ENCODE data around the gene UGT2A2. TPM values are rescaled to one million over a fixed set of nuclear protein-coding genes. Genes with fewer than 3 reads are reported as not detected.

Gene UGT2A2
- total RNA-seq, 3 donors from 2014 or later = not detected

- no peaks in the 10 kb centered on the region for H3K36me3 Mint-ChIP-seq (ENCODE audit: insufficient read depth)
Measured at GRCh38 chr4:69601065-69601464, 38.4 kb downstream of the UGT2A2 start.

GRCh38 chr4:69600013-69600412 is 39.4 kb downstream of the UGT2A2 start:
- DNase-seq (no peak), ATAC-seq (no peak)
- no peak overlapping the region for H3K4me3 Mint-ChIP-seq

More at GRCh38 chr4:69601065-69601464, 38.4 kb downstream of the UGT2A2 start:
- no peaks in the 10 kb centered on the region for H3K4me1 Mint-ChIP-seq (ENCODE audit: low read depth)
- H3K27me3 Mint-ChIP-seq (ENCODE audit: low read depth) = no peaks in the 10 kb centered on the region
- no peaks in the 10 kb centered on the region for H3K9me3 Mint-ChIP-seq
- H3K4me3 Mint-ChIP-seq = no peak overlapping the region
- no peak for DNase-seq
- ATAC-seq = no peak

GRCh38 chr4:69594382-69594781 is 45.1 kb downstream of the UGT2A2 start:
- Mint-ChIP-seq H3K4me3 (no peak overlapping the region), H3K4me1 (ENCODE audit: low read depth) (no peaks in the 10 kb centered on the region), H3K27me3 (ENCODE audit: low read depth) (no peaks in the 10 kb centered on the region), H3K9me3 (no peaks in the 10 kb centered on the region), H3K36me3 (ENCODE audit: insufficient read depth) (no peaks in the 10 kb centered on the region)
- ATAC-seq (no peak), DNase-seq (no peak)

More at GRCh38 chr4:69600013-69600412, 39.4 kb downstream of the UGT2A2 start:
- no peaks in the 10 kb centered on the region for H3K27me3 Mint-ChIP-seq (ENCODE audit: low read depth)
- H3K36me3 Mint-ChIP-seq (ENCODE audit: insufficient read depth) = no peaks in the 10 kb centered on the region
- no peaks in the 10 kb centered on the region for H3K9me3 Mint-ChIP-seq
- H3K4me1 Mint-ChIP-seq (ENCODE audit: low read depth) = no peaks in the 10 kb centered on the region

- Mint-ChIP-seq H3K9me3 (no peaks in the 10 kb centered on the region), H3K27me3 (ENCODE audit: low read depth) (no peaks in the 10 kb centered on the region), H3K36me3 (ENCODE audit: insufficient read depth) (no peaks in the 10 kb centered on the region), H3K4me1 (ENCODE audit: low read depth) (no peaks in the 10 kb centered on the region), H3K4me3 (no peak overlapping the region)
- no peak for ATAC-seq
- DNase-seq = no peak
Measured at GRCh38 chr4:69591364-69591763, 48.1 kb downstream of the UGT2A2 start.

- DNase-seq = no peak
- no peaks in the 10 kb centered on the region for H3K36me3 Mint-ChIP-seq (ENCODE audit: insufficient read depth)
- no peaks in the 10 kb centered on the region for H3K27me3 Mint-ChIP-seq (ENCODE audit: low read depth)
- no peaks in the 10 kb centered on the region for H3K4me1 Mint-ChIP-seq (ENCODE audit: low read depth)
- no peak for ATAC-seq
- no peaks in the 10 kb centered on the region for H3K9me3 Mint-ChIP-seq
- H3K4me3 Mint-ChIP-seq = no peak overlapping the region
Measured at GRCh38 chr4:69589884-69590283, 49.6 kb downstream of the UGT2A2 start.

GRCh38 chr4:69584135-69584534 is 55.3 kb downstream of the UGT2A2 start:
- H3K4me3 Mint-ChIP-seq = no peak overlapping the region
- H3K36me3 Mint-ChIP-seq (ENCODE audit: insufficient read depth) = no peaks in the 10 kb centered on the region
- H3K9me3 Mint-ChIP-seq = no peaks in the 10 kb centered on the region
- ATAC-seq = no peak
- DNase-seq = no peak
- no peaks in the 10 kb centered on the region for H3K4me1 Mint-ChIP-seq (ENCODE audit: low read depth)
- no peaks in the 10 kb centered on the region for H3K27me3 Mint-ChIP-seq (ENCODE audit: low read depth)

GRCh38 chr4:69583543-69583942 is 55.9 kb downstream of the UGT2A2 start:
- DNase-seq (no peak), ATAC-seq (no peak)
- Mint-ChIP-seq H3K36me3 (ENCODE audit: insufficient read depth) (no peaks in the 10 kb centered on the region), H3K27me3 (ENCODE audit: low read depth) (no peaks in the 10 kb centered on the region), H3K4me1 (ENCODE audit: low read depth) (no peaks in the 10 kb centered on the region), H3K4me3 (no peak overlapping the region), H3K9me3 (no peaks in the 10 kb centered on the region)

- Mint-ChIP-seq H3K4me3 (no peak overlapping the region), H3K9me3 (no peaks in the 10 kb centered on the region), H3K27me3 (ENCODE audit: low read depth) (no peaks in the 10 kb centered on the region), H3K4me1 (ENCODE audit: low read depth) (no peaks in the 10 kb centered on the region), H3K36me3 (ENCODE audit: insufficient read depth) (no peaks in the 10 kb centered on the region)
- DNase-seq (no peak), ATAC-seq (no peak)
Measured at GRCh38 chr4:69577245-69577644, 62.2 kb downstream of the UGT2A2 start.

GRCh38 chr4:69576251-69576877 is 63.1 kb downstream of the UGT2A2 start:
- Mint-ChIP-seq H3K27me3 (ENCODE audit: low read depth) (no peaks in the 10 kb centered on the region), H3K4me3 (no peak overlapping the region), H3K9me3 (no peaks in the 10 kb centered on the region), H3K4me1 (ENCODE audit: low read depth) (no peaks in the 10 kb centered on the region), H3K36me3 (ENCODE audit: insufficient read depth) (no peaks in the 10 kb centered on the region)
- DNase-seq (no peak), ATAC-seq (peak in 1 of 2 donors; percentile 7)

- no peaks in the 10 kb centered on the region for H3K27me3 Mint-ChIP-seq (ENCODE audit: low read depth)
- H3K4me1 Mint-ChIP-seq (ENCODE audit: low read depth) = no peaks in the 10 kb centered on the region
Measured at GRCh38 chr4:69568787-69569186, 70.7 kb downstream of the UGT2A2 start.

GRCh38 chr4:69563424-69563823 is 76.0 kb downstream of the UGT2A2 start:
- ATAC-seq (no peak), DNase-seq (no peak)
- no peaks in the 10 kb centered on the region for H3K9me3 Mint-ChIP-seq
- H3K4me3 Mint-ChIP-seq = no peak overlapping the region
- no peaks in the 10 kb centered on the region for H3K36me3 Mint-ChIP-seq (ENCODE audit: insufficient read depth)
- no peaks in the 10 kb centered on the region for H3K4me1 Mint-ChIP-seq (ENCODE audit: low read depth)
- no peaks in the 10 kb centered on the region for H3K27me3 Mint-ChIP-seq (ENCODE audit: low read depth)

More at GRCh38 chr4:69568787-69569186, 70.7 kb downstream of the UGT2A2 start:
- no peak for ATAC-seq
- no peak for DNase-seq
- Mint-ChIP-seq H3K36me3 (ENCODE audit: insufficient read depth) (no peaks in the 10 kb centered on the region), H3K4me3 (no peak overlapping the region), H3K9me3 (no peaks in the 10 kb centered on the region)

- no peak for ATAC-seq
- DNase-seq = no peak
- H3K27me3 Mint-ChIP-seq (ENCODE audit: low read depth) = no peaks in the 10 kb centered on the region
- no peaks in the 10 kb centered on the region for H3K36me3 Mint-ChIP-seq (ENCODE audit: insufficient read depth)
- no peaks in the 10 kb centered on the region for H3K4me1 Mint-ChIP-seq (ENCODE audit: low read depth)
- no peak overlapping the region for H3K4me3 Mint-ChIP-seq
- H3K9me3 Mint-ChIP-seq = no peaks in the 10 kb centered on the region
Measured at GRCh38 chr4:69549651-69550050, 89.8 kb downstream of the UGT2A2 start.

GRCh38 chr4:69546134-69546765 is 93.2 kb downstream of the UGT2A2 start:
- no peaks in the 10 kb centered on the region for H3K36me3 Mint-ChIP-seq (ENCODE audit: insufficient read depth)
- no peak overlapping the region for H3K4me3 Mint-ChIP-seq
- ATAC-seq (no peak), DNase-seq (no peak)
- no peaks in the 10 kb centered on the region for H3K9me3 Mint-ChIP-seq
- no peaks in the 10 kb centered on the region for H3K27me3 Mint-ChIP-seq (ENCODE audit: low read depth)
- H3K4me1 Mint-ChIP-seq (ENCODE audit: low read depth) = no peaks in the 10 kb centered on the region

Data from activated T-cell treated with anti-CD3 and anti-CD28 coated beads, Interleukin-2, amount 50 U/mL, for 4 hours (primary cell).